Keratinocyte (primary cell): Measurements from ENCODE around the gene DDB1.

Experiments
- EZH2 ChIP-seq: IDR thresholded peaks from one replicate; pipeline ENCODE4 v1.6.1; 2012; ENCODE audit warnings: inconsistent platforms, mild to moderate bottlenecking, low read length, moderate library complexity
- TF ChIP-seq, protein P1 (sequence below), 3 experiments: IDR thresholded peaks in 1 of 3; conservative IDR thresholded peaks in 1 of 3; optimal IDR thresholded peaks in 1 of 3; 2 replicates in 2 of 3; 3 replicates in 1 of 3; pipeline versions ENCODE3 to v1.5.1; 2011; ENCODE audit warnings: low read length in 3 of 3, mild to moderate bottlenecking in 3 of 3, moderate library complexity in 2 of 3, control low read depth in 1 of 3, inconsistent platforms in 1 of 3; ENCODE audit not compliant: insufficient read depth in 2 of 3; ENCODE audit errors: extremely low read depth in 1 of 3

- TF ChIP-seq, protein P1, sequence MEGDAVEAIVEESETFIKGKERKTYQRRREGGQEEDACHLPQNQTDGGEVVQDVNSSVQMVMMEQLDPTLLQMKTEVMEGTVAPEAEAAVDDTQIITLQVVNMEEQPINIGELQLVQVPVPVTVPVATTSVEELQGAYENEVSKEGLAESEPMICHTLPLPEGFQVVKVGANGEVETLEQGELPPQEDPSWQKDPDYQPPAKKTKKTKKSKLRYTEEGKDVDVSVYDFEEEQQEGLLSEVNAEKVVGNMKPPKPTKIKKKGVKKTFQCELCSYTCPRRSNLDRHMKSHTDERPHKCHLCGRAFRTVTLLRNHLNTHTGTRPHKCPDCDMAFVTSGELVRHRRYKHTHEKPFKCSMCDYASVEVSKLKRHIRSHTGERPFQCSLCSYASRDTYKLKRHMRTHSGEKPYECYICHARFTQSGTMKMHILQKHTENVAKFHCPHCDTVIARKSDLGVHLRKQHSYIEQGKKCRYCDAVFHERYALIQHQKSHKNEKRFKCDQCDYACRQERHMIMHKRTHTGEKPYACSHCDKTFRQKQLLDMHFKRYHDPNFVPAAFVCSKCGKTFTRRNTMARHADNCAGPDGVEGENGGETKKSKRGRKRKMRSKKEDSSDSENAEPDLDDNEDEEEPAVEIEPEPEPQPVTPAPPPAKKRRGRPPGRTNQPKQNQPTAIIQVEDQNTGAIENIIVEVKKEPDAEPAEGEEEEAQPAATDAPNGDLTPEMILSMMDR (optimal IDR thresholded peaks at IDR 0.05 in 1 of 3, IDR thresholded peaks at IDR 0.05 in 1 of 3, conservative IDR thresholded peaks at IDR 0.05 in 1 of 3; ENCODE audit: extremely low read depth in 1 of 3, insufficient read depth in 2 of 3, low read length in 3 of 3): no peak
- TF ChIP-seq EZH2: no peak
These were observed 27.5 kb downstream of the DDB1 start for GRCh38 chr11:61305417-61305816.
